Measurements from ENCODE around the gene CDH23. TPM values are rescaled to one million over a fixed set of nuclear protein-coding genes. Genes with fewer than 3 reads are reported as not detected.

Gene CDH23
- total RNA-seq, 2 experiments from 2014 or later = 4.7 to 4.9 TPM

DNA sequence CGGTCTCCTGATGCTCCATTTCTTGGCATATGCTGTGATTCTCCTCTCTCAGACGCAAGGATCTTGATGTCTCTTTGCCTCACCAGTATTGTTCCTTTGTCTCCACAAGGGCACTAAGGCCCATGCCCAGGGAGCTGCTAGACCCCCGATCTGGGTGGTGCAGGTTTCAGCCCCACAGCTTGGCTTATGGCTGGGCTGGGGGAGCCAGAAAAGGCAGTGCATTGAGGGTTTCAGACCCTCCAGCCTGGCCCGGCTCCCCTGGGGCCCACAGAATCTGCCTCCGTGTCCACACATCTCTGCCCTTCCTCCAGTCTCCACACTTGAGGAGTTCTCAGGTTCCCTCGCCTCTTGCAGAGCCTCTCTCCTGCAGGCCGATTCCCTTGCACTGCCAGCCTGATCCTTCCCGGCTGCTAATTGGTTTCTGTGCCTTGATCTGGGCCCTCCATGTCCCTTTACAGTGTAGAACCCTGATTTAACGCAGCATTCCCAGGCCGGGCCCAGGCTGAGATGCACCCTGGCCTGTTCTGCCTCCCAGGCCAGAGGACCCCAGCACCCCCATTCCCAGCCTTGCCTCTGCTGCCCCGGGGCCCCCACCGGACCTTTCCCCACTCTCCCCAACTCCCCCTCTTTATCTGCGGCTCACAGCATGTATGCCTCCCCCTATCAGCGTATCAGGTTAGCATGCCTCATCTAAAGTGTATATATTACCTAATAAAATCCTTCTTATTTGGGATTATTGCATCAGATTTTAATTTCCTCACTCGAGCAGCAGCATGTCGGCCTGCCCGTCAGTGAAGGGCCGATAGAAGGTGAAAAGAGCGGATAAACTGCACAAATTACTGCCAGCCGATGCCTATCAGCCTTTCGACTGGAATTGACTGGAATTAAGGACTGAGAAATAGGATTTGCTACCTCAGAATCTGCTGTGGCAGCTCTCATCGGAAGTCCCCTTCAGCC is 177.1 kb downstream of the CDH23 start:
- DNase-seq (no peak), ATAC-seq (no peak)
- H3K27ac Mint-ChIP-seq = no peak overlapping the region
- H3K27me3 Mint-ChIP-seq (ENCODE audit: low read depth) = no peaks in the 10 kb centered on the region
- H3K4me3 Mint-ChIP-seq = no peak overlapping the region
- H3K36me3 Mint-ChIP-seq (ENCODE audit: low read depth) = no peaks in the 10 kb centered on the region
- POLR2A ChIA-PET = interaction anchor here (0.6 kb wide), 1 partner anchor 8 kb away, joined by 3 read pairs; no protein-coding TSS in a partner anchor
- CTCF ChIA-PET = interaction anchor here (0.9 kb wide), 1 partner anchor 272 kb away, joined by 3 read pairs; no protein-coding TSS in a partner anchor
- peaks cover 5% of the 10 kb centered on the region for H3K4me1 Mint-ChIP-seq (ENCODE audit: low read depth)
- no peaks in the 10 kb centered on the region for H3K9me3 Mint-ChIP-seq (ENCODE audit: insufficient read depth)

GRCh38 chr10:71575451-71575850 is 178.7 kb downstream of the CDH23 start:
- no peak for ATAC-seq
- no peaks in the 10 kb centered on the region for H3K36me3 Mint-ChIP-seq (ENCODE audit: low read depth)

GRCh38 chr10:71575934-71576801 is 179.4 kb downstream of the CDH23 start:
- ATAC-seq = no peak
- DNase-seq = no peak
- Mint-ChIP-seq H3K4me1 (ENCODE audit: low read depth) (peaks cover 5% of the 10 kb centered on the region), H3K27ac (no peak overlapping the region), H3K4me3 (no peak overlapping the region), H3K9me3 (ENCODE audit: insufficient read depth) (no peaks in the 10 kb centered on the region), H3K27me3 (ENCODE audit: low read depth) (no peaks in the 10 kb centered on the region), H3K36me3 (ENCODE audit: low read depth) (no peaks in the 10 kb centered on the region)
- POLR2A ChIA-PET = no interaction called here
- CTCF ChIA-PET = no interaction called here

More at GRCh38 chr10:71575451-71575850, 178.7 kb downstream of the CDH23 start:
- Mint-ChIP-seq H3K4me3 (no peak overlapping the region), H3K27me3 (ENCODE audit: low read depth) (no peaks in the 10 kb centered on the region), H3K4me1 (ENCODE audit: low read depth) (peaks cover 5% of the 10 kb centered on the region), H3K9me3 (ENCODE audit: insufficient read depth) (no peaks in the 10 kb centered on the region), H3K27ac (no peak overlapping the region)
- no peak for DNase-seq
- CTCF ChIA-PET = no interaction called here
- POLR2A ChIA-PET = no interaction called here

DNA sequence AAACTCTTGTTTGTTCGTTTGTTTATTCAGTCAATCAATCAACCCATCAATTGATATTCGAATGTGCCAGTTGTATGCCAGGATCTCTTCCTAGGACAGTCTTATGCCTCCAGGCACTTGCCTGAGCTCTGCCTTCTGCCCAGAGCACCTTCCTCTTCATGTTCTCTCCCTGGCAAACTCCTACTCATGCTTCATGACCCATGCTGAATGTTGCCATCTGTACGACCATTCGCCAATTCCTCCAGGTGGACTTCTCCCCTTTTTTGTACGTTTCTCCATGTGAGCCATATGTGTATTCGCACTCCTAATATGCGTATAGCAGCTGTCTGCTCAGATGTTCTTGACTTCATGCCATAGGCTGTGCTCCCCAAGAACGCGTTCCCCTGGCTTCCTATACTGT is 180.1 kb downstream of the CDH23 start:
- ChIA-PET POLR2A (no interaction called here), CTCF (no interaction called here)
- H3K27me3 Mint-ChIP-seq (ENCODE audit: low read depth) = no peaks in the 10 kb centered on the region
- no peak overlapping the region for H3K4me3 Mint-ChIP-seq
- H3K36me3 Mint-ChIP-seq (ENCODE audit: low read depth) = no peaks in the 10 kb centered on the region
- peaks cover 5% of the 10 kb centered on the region for H3K4me1 Mint-ChIP-seq (ENCODE audit: low read depth)
- DNase-seq (no peak), ATAC-seq (no peak)
- H3K27ac Mint-ChIP-seq = no peak overlapping the region
- no peaks in the 10 kb centered on the region for H3K9me3 Mint-ChIP-seq (ENCODE audit: insufficient read depth)

DNA sequence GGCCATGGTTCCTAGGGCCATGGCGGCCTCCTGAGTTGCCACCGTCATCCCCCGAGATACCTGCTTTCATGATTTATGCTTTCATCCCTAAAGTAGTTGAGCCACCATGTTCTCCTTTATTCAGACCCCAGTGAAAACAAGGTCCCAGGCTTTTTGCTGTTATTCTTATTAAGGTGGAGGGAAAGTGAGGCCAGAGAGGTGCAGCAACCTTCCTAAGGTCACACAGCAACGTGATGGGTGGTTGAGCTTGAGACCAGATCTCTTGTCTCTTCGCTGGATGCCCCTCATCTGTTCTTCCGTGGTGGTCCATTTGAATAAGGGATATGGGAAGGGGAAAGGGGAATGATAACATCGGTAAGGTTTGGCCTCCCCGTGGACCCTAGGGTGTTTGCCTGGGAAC is 180.6 kb downstream of the CDH23 start:
- ChIA-PET CTCF (no interaction called here), POLR2A (no interaction called here)
- Mint-ChIP-seq H3K27ac (no peak overlapping the region), H3K4me1 (ENCODE audit: low read depth) (peaks cover 5% of the 10 kb centered on the region), H3K9me3 (ENCODE audit: insufficient read depth) (no peaks in the 10 kb centered on the region), H3K36me3 (ENCODE audit: low read depth) (no peaks in the 10 kb centered on the region), H3K4me3 (no peak overlapping the region), H3K27me3 (ENCODE audit: low read depth) (no peaks in the 10 kb centered on the region)
- DNase-seq (no peak), ATAC-seq (no peak)

GRCh38 chr10:71578069-71578468 is 181.3 kb downstream of the CDH23 start:
- peaks cover 5% of the 10 kb centered on the region for H3K4me1 Mint-ChIP-seq (ENCODE audit: low read depth)
- CTCF ChIA-PET = interaction anchor here (1.3 to 1.4 kb wide), 2 partner anchors 8 to 32 kb away, joined by 3 to 7 read pairs; no protein-coding TSS in a partner anchor
- ATAC-seq (no peak), DNase-seq (no peak)
- H3K9me3 Mint-ChIP-seq (ENCODE audit: insufficient read depth) = no peaks in the 10 kb centered on the region
- H3K36me3 Mint-ChIP-seq (ENCODE audit: low read depth) = no peaks in the 10 kb centered on the region
- no peaks in the 10 kb centered on the region for H3K27me3 Mint-ChIP-seq (ENCODE audit: low read depth)
- H3K4me3 Mint-ChIP-seq = no peak overlapping the region
- H3K27ac Mint-ChIP-seq = no peak overlapping the region
- POLR2A ChIA-PET = no interaction called here

DNA sequence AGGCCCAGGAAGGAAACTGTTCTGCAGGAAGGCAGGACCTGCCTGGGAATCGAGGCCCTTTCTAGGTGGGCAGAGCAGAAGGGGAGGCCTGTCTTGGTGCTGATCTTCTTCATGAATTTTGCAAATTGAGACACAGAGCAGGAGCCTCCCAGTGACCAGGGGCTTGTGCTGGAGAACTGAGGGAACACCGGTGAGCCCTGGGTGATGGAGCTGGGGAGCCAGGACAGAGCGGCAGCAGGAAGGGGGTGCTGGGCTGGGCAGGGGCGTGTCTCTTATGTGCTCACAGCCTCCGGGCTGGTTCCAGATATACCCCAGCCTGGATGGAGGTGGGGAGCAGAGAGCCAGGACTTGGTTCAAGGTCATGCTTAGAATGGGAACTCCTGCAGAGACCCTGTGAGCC is 182.9 kb downstream of the CDH23 start:
- peaks cover 5% of the 10 kb centered on the region for H3K4me1 Mint-ChIP-seq (ENCODE audit: low read depth)
- CTCF ChIA-PET = interaction anchor here (1.2 to 1.5 kb wide), 2 partner anchors 10 to 11 kb away, joined by 4 read pairs; no protein-coding TSS in a partner anchor
- no peaks in the 10 kb centered on the region for H3K27me3 Mint-ChIP-seq (ENCODE audit: low read depth)
- H3K9me3 Mint-ChIP-seq (ENCODE audit: insufficient read depth) = no peaks in the 10 kb centered on the region
- H3K36me3 Mint-ChIP-seq (ENCODE audit: low read depth) = no peaks in the 10 kb centered on the region
- H3K4me3 Mint-ChIP-seq = no peak overlapping the region
- DNase-seq (no peak), ATAC-seq (no peak)
- POLR2A ChIA-PET = no interaction called here
- no peak overlapping the region for H3K27ac Mint-ChIP-seq

DNA sequence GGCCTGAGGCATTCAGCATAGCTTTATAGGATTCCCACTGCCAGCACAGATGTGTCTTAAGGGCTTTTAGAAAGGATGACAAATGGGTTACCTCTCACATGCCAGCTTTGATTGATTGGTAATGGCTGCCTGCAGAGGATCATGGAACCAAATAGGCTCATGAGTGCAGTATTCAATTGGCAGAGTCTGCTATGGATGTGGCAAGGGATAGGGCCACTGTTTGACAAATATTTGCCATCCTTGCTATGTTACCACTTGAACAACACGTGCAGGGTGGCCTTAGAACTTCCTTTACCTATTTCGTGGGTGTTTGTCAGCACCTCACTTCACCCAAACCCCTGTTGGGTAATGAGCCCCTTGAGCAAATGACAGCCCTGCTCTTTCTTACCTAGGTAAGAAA is 183.7 kb downstream of the CDH23 start:
- CTCF ChIA-PET = interaction anchor here (1.2 to 1.5 kb wide), 2 partner anchors 10 to 11 kb away, joined by 4 read pairs; no protein-coding TSS in a partner anchor

GRCh38 chr10:71580926-71581325 is 184.2 kb downstream of the CDH23 start:
- Mint-ChIP-seq H3K9me3 (ENCODE audit: insufficient read depth) (no peaks in the 10 kb centered on the region), H3K4me1 (ENCODE audit: low read depth) (peaks cover 5% of the 10 kb centered on the region), H3K27ac (no peak overlapping the region), H3K36me3 (ENCODE audit: low read depth) (no peaks in the 10 kb centered on the region), H3K27me3 (ENCODE audit: low read depth) (no peaks in the 10 kb centered on the region), H3K4me3 (no peak overlapping the region)
- no peak for DNase-seq
- ATAC-seq = no peak
- ChIA-PET CTCF (interaction anchor here (1.2 to 1.5 kb wide), 2 partner anchors 11 to 12 kb away, joined by 4 read pairs; no protein-coding TSS in a partner anchor), POLR2A (no interaction called here)

More for the DNA sequence above, 183.7 kb downstream of the CDH23 start:
- Mint-ChIP-seq H3K4me3 (no peak overlapping the region), H3K27me3 (ENCODE audit: low read depth) (no peaks in the 10 kb centered on the region), H3K9me3 (ENCODE audit: insufficient read depth) (no peaks in the 10 kb centered on the region), H3K4me1 (ENCODE audit: low read depth) (peaks cover 5% of the 10 kb centered on the region), H3K27ac (no peak overlapping the region), H3K36me3 (ENCODE audit: low read depth) (no peaks in the 10 kb centered on the region)
- POLR2A ChIA-PET = no interaction called here
- DNase-seq (no peak), ATAC-seq (no peak)

DNA sequence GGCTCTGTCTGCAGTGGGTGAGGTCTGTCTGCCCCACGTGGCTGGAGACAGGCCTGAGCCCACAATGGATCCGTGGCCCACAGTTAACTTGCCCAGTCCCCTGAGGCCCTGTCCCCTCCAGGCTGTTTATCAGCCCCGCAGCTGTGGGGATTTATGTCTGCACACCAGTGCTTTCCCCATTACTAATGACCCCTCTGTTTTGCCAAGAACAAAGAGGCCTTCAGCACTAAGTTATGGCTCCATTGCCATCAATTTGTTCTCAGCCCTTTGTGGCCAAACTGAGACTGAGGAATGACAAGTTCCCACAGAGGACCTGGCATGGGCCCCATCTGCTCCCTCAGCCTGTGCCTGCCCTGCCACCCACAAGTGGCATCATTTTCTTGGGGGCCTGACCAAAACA is 184.7 kb downstream of the CDH23 start:
- H3K27ac Mint-ChIP-seq = no peak overlapping the region
- CTCF ChIA-PET = no interaction called here
- H3K9me3 Mint-ChIP-seq (ENCODE audit: insufficient read depth) = no peaks in the 10 kb centered on the region
- no peaks in the 10 kb centered on the region for H3K27me3 Mint-ChIP-seq (ENCODE audit: low read depth)
- POLR2A ChIA-PET = no interaction called here
- H3K4me3 Mint-ChIP-seq = no peak overlapping the region
- DNase-seq (no peak), ATAC-seq (no peak)
- H3K4me1 Mint-ChIP-seq (ENCODE audit: low read depth) = peaks cover 5% of the 10 kb centered on the region
- no peaks in the 10 kb centered on the region for H3K36me3 Mint-ChIP-seq (ENCODE audit: low read depth)

GRCh38 chr10:71582019-71582418 is 185.3 kb downstream of the CDH23 start:
- H3K27ac Mint-ChIP-seq = no peak overlapping the region
- H3K4me1 Mint-ChIP-seq (ENCODE audit: low read depth) = peaks cover 5% of the 10 kb centered on the region
- no peaks in the 10 kb centered on the region for H3K27me3 Mint-ChIP-seq (ENCODE audit: low read depth)
- H3K9me3 Mint-ChIP-seq (ENCODE audit: insufficient read depth) = no peaks in the 10 kb centered on the region
- ChIA-PET POLR2A (no interaction called here), CTCF (interaction anchor here (1.4 kb wide), 1 partner anchor 27 kb away, joined by 3 read pairs; no protein-coding TSS in a partner anchor)
- DNase-seq (no peak), ATAC-seq (no peak)
- no peak overlapping the region for H3K4me3 Mint-ChIP-seq
- no peaks in the 10 kb centered on the region for H3K36me3 Mint-ChIP-seq (ENCODE audit: low read depth)

All from activated CD8-positive, alpha-beta T cell treated with anti-CD3 and anti-CD28 coated beads, Interleukin-2, amount 10 ng/mL, durations not matched to agents 7 days and 5 days (primary cell).